Right renal pelvis (tissue), 4 donors: ENCODE data around the gene KCNH2. TPM values are rescaled to one million over a fixed set of nuclear protein-coding genes. Genes with fewer than 3 reads are reported as not detected.

Source experiments
- DNase-seq, 4 donors: peaks; one replicate each; pipeline ENCODE4 v3.0.0-alpha.2; 2013; ENCODE audit warnings: low read depth in 4 of 4, low spot score in 3 of 4, missing footprints in 1 of 4
- polyA plus RNA-seq, 4 donors: library from polyadenylated mRNA; unstranded; fragments of 120-200 nt; gene quantifications; one replicate each; pipeline ENCODE4 v1.2.1, GENCODE V29; 2013; ENCODE audit not compliant: insufficient read length in 4 of 4

The KCNH2 gene
- polyA plus RNA-seq, 4 donors: 14.3 to 26.1 (median 17.7) TPM

- no peak for DNase-seq
Measured at GRCh38 chr7:150996376-150997074, 18.4 kb upstream of the KCNH2 start.

- DNase-seq: no peak
Measured at GRCh38 chr7:150994838-150995510, 16.9 kb upstream of the KCNH2 start.

- DNase-seq: no peak
Measured at GRCh38 chr7:150994141-150994837, 16.2 kb upstream of the KCNH2 start.

- DNase-seq: no peak
Measured at GRCh38 chr7:150993511-150993910, 15.4 kb upstream of the KCNH2 start.

GRCh38 chr7:150992833-150993302 lies 14.7 kb upstream of the KCNH2 start:
- no peak for DNase-seq

GRCh38 chr7:150992051-150992640 lies 14.0 kb upstream of the KCNH2 start:
- no peak for DNase-seq

GRCh38 chr7:150990416-150991186 lies 12.5 kb upstream of the KCNH2 start, which contains the start of gene NOS3:
NOS3 (plus strand) TSS chr7:150991017; CDS start chr7:150993804, 2,787 bp downstream.
- no peak for DNase-seq

GRCh38 chr7:150989456-150989855 lies 11.3 kb upstream of the KCNH2 start:
- DNase-seq: no peak

GRCh38 chr7:150988230-150989226 lies 10.4 kb upstream of the KCNH2 start:
- no peak for DNase-seq

GRCh38 chr7:150986556-150986955 lies 8.4 kb upstream of the KCNH2 start:
- no peak for DNase-seq

GRCh38 chr7:150986099-150986512 lies 8.0 kb upstream of the KCNH2 start:
- DNase-seq: no peak

GRCh38 chr7:150983893-150984368 lies 5.8 kb upstream of the KCNH2 start:
- DNase-seq: no peak

- DNase-seq: no peak
Measured at GRCh38 chr7:150982351-150982750, 4.2 kb upstream of the KCNH2 start.

- no peak for DNase-seq
Measured at GRCh38 chr7:150981644-150982043, 3.5 kb upstream of the KCNH2 start.

- DNase-seq: no peak
Measured at GRCh38 chr7:150980663-150981062, 2.5 kb upstream of the KCNH2 start.

- no peak for DNase-seq
Measured at GRCh38 chr7:150979713-150980390, 1.7 kb upstream of the KCNH2 start.

GRCh38 chr7:150977382-150978125 lies 567 bp downstream of the KCNH2 start:
- DNase-seq: no peak
